Fibroblast of villous mesenchyme (primary cell): ENCODE measurements around the gene BMPER. TPM values are rescaled to one million over a fixed set of nuclear protein-coding genes. Genes with fewer than 3 reads are reported as not detected.

Source experiments
- DNase-seq: peaks from one replicate; pipeline ENCODE4 v3.0.0-alpha.2; 2010; ENCODE audit warnings: low read depth
- H3K4me3 ChIP-seq: 2 replicates; pipeline ENCODE4 v1.5.1; 2011; ENCODE audit warnings: low read depth, mild to moderate bottlenecking, low read length
- total RNA-seq: library from RNA; depleted of rRNA; stranded (reverse); fragments of >200 nt; gene quantifications from 2 replicates; pipeline ENCODE4 v1.2.3, GENCODE V29; 2012
- TF ChIP-seq, protein P1 (sequence below): IDR thresholded peaks from 2 replicates; pipeline ENCODE4 v1.5.1; 2012; ENCODE audit warnings: low read depth, mild to moderate bottlenecking, low read length; ENCODE audit not compliant: insufficient read depth

Gene BMPER
- total RNA-seq = 5.8 and 7.8 TPM in 2 replicates

DNA sequence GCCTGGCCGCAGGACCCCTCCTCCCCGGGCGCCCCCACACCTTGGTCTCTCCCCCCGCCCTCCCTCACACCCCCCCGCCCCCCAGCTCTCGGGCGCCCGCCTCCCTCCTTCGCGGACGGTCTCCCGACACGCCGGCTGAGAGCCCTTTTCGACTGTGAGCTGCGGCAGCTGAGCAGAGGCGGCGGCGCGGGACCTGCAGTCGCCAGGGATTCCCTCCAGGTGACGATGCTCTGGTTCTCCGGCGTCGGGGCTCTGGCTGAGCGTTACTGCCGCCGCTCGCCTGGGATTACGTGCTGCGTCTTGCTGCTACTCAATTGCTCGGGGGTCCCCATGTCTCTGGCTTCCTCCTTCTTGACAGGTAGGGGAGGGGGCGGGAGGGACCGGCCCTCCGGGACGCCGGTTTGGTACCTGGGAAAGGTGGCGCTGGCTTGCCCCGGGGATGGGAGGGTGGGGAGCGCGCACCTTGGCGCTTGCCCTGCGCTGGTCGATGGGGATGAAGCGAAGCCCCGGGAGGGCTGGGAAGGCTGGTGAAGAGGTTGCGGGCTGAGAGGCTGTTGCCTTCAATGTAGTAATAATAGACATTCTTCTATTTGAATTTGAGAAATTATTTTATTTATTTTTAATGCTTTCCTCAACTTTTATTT is at the start of gene BMPER:
TSS of gene BMPER (plus strand) at position 151 of the 644 bp plus-strand sequence. CDS start at position 226, 75 bp downstream.
- TF ChIP-seq, protein P1, sequence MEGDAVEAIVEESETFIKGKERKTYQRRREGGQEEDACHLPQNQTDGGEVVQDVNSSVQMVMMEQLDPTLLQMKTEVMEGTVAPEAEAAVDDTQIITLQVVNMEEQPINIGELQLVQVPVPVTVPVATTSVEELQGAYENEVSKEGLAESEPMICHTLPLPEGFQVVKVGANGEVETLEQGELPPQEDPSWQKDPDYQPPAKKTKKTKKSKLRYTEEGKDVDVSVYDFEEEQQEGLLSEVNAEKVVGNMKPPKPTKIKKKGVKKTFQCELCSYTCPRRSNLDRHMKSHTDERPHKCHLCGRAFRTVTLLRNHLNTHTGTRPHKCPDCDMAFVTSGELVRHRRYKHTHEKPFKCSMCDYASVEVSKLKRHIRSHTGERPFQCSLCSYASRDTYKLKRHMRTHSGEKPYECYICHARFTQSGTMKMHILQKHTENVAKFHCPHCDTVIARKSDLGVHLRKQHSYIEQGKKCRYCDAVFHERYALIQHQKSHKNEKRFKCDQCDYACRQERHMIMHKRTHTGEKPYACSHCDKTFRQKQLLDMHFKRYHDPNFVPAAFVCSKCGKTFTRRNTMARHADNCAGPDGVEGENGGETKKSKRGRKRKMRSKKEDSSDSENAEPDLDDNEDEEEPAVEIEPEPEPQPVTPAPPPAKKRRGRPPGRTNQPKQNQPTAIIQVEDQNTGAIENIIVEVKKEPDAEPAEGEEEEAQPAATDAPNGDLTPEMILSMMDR = no peak
- H3K4me3 ChIP-seq = peak within 1 kb of the TSS; percentile 75
- DNase-seq = peak; percentile 38

DNA sequence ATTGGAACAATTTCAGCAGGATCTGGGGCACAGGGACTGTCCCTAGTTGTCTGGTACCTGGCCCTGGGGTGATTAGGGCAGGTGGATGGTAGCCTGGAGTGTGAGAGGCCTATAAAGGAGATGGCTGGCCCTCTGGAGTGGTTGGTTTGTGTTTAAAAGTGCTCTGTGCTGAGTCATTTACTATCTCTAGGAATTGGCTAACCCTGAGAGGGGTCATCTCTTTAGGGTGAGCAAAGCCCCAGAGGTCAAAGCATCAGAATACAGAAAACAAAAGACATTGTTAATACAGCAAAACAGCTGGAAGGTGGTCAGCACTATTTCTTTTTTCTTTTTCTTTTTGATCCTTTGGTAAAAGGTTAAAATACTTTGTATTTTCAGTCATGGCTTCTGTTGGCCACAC is 43.4 kb upstream of the BMPER start:
- DNase-seq = no peak
- no peak overlapping the region for H3K4me3 ChIP-seq
- TF ChIP-seq, protein P1 = no peak

DNA sequence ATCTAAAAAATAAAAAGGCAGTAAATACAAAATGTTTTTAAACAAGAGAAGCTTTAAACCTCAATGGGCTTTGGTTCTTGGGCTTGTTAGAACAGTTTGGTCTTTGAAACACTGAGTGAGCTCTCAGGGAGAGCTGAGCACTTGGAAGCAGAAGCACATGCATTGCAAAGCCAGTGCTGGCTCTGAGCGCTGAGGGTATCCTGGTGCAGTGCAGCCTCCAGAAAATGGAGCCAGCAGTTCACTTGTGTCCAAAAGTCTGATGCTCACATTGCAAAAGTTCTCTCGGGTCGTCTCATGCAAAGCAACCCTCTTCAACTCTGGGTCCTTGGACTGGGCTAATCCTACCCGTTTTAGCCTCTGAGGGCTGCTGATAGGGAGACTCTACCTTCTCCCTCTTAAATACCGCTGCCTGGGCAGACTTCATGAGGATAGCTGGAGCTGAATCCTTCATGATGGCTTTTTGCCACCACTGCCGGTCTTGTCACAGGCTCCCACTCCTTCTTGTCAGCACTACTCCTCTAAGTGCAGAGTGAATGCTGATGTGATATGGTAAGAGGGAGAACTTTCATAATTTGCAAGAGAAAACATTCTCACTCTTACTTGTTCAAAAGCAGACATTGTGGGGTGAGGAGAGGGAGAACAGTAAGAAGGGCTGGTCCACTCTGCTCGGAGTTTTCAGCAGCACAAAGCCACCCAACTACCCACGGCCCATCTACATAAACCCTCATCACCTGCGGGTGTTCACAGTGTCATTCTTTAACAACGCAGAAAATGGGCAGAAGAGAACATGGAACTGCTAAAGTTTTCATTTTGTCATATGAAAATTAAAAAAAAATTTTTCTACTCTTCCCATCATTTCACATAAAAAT is 42.2 kb upstream of the BMPER start:
- DNase-seq = no peak
- TF ChIP-seq, protein P1 = no peak

DNA sequence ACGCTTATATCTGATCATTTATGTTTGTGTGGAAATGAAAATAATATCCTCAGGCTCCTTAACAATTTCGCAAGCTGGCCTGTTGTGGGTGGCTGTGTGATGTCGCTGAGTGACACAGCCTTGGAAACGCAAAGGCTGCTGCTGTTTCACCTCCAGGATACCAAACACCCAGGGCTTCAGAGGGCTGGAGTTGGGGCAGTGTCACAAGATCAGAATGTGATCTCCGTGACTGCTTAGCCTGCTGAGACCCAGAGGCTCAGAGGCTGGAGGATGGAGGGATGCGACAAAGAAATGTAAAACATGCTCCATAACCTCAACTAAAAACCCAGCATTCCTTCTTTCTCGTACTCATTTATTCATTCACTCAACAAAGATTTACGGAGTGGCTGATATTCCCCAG is 37.2 kb upstream of the BMPER start:
- DNase-seq = peak; percentile 66
- TF ChIP-seq, protein P1 = no peak
- no peak overlapping the region for H3K4me3 ChIP-seq

More for the DNA sequence above, 42.2 kb upstream of the BMPER start:
- no peak overlapping the region for H3K4me3 ChIP-seq

DNA sequence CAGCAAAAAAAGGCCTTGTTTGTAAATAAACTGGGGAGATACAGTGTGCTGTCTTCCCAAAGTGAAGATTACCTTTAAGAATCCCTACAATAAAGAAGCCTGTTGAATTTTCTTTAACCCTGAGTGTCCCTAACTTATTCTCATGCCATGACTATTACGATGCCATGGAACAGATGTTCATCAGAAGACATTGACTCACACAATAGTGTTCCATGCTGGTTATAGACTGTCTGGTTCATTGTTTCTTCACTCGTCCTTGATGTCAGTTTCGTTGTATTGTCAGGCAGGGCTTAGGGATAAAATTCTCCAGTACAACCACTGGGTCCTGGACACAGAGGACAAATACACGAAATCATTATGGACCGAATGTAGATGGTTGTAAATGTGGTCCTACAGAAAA is 36.2 kb upstream of the BMPER start:
- no peak for DNase-seq
- no peak overlapping the region for H3K4me3 ChIP-seq
- TF ChIP-seq, protein P1 = no peak

DNA sequence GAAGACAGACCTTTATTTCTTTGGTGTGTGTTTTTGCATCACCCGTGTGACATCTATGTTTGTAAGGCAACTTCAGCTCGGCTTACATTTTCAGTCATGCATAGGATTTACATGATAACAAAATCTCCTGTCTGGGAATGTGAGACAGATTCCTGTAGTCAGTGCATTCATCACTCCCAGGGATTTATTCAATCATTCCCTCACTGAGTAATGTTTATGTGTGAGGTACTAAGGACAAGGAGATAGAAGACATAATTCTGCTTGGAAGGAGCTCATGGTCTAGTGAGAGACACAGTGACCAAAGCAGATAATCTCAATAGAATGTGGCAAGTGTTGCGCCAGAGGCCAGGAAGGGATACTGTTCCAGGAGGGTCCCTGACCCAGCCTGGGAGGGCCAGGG is 35.2 kb upstream of the BMPER start:
- DNase-seq = peak; percentile 67
- H3K4me3 ChIP-seq = no peak overlapping the region
- TF ChIP-seq, protein P1 = no peak
